Activated CD8-positive, alpha-beta memory T cell treated with anti-CD3 and anti-CD28 coated beads for 24 hours (primary cell): ENCODE data around the gene MYBPC3.

Experiments used
- DNase-seq: peaks from one replicate; pipeline ENCODE4 v3.0.0-alpha.2; 2020

Gene MYBPC3

DNA sequence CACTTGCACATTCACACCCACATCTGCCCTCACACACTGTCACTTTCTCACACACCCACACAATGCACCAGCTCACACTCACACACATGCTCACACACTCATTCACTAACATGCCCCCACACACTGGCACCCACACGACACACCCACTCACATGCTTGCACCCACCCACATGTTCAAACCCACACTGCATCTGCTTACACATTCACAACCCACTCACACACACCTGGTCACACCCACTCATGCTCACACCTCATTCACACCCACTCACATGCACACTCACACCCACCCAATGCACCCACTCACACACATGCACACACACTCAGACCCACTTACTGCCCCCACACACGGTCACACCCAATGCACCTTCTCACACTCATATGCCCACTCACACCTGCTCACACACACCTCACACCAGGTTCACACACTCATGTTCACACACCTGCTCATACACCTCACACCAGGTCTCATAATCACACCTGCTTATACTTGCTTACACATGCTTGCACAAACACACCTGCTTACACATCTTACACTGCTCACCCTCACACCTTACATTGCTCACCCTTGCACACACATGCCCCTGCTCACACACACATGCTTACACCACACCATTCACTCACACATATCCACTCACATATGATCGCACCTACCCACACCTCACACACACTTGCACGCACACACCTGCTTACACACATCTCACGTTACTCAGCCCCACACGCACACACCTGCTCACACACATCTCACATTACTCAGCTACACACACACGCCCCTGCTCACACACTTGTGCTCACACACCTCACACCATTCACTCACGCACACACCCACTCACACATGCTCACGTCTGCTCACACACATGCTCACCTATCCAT is 3.9 kb upstream of the MYBPC3 start:
- no peak for DNase-seq

DNA sequence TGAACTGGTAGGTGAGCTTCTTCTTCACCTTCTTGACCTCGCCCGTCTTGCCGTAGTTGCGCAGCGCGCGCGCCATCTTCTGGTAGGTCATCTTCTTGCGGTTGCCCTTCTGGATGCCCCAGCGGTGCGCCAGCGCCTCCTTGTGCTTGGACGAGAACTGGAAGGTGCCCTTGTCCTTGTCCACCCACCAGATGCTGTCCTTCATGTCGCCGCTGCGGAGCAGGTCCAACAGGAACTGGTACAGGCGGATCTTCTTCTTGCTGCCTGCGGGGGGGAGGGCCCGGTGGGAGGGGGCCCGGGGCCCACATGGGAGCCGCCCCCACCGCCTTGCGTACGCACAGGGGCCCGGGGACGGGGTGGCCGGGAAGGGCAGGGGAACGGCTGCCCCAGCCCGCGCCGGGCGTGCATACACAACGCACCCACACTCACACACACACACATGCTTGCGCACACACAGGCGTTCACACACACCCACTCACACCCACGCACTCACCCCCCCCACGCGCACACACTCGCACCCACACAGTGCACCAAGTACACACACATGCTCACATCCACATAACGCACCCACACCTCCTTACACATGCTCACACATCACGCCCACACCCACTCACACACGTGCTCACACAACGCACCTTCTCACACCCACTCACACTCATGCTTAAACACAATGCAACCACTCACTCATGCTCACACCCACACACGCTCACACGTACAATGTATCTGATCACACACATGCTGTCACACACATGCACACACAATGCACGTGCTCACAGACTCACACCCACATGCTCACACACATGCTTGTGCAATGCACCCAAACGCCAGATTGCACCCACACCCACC is 3.0 kb upstream of the MYBPC3 start:
- DNase-seq: no peak

DNA sequence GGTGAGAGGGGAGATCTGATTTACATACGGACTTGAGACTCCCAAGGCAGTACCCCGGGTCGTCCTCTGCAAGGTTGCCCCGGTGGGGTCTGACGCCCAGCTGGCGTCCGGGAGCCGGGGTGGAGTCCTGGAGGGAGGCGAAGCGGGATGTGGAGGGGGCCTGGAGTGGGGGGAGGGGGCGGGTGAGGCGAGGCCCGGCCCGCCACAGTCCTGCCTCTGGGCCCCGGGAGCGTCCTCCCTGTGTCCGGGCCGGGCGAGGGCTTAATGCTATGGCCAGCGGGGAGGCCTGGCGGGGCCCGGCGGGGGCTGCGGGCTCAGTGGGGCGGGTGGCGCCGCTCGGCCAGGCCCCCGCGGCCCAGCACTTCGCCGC is 2.4 kb upstream of the MYBPC3 start:
- no peak for DNase-seq

DNA sequence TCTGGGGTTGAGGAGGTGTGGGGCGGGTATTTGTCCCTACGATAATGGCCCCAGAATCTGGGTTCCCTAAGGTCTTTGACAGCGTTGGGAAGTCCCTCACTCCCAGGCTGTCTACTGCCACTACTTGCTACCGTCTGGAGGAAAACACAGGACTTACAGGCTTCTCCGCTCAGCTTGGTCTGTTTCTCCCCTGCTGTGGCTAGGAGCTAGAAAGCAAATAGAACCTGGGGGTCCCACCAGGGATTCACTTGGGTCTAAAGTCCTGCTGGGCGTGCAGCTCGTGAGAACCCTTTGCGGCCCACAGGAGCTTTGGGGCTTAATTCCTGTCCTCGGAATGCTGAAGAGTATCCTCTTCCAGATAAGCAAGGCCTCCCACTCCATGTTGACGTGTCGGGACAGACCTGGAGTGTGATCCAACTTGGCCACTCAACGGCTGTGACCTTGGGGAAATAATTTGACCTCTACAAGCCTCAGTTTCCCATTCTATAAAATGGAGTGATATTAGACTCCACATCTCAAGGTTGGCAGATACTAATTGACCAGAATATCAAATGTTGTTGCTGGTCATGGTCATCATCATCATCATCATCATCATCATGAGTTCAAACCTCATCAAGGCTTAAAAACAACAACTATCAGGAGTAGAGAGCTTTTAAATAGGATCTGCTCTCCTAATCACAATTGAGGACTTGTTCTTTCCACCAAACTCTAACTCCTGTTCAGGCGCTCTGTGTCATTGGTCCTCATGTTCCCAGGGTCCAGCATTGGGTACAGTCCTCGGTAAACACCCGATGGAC is 1.7 kb upstream of the MYBPC3 start:
- no peak for DNase-seq

DNA sequence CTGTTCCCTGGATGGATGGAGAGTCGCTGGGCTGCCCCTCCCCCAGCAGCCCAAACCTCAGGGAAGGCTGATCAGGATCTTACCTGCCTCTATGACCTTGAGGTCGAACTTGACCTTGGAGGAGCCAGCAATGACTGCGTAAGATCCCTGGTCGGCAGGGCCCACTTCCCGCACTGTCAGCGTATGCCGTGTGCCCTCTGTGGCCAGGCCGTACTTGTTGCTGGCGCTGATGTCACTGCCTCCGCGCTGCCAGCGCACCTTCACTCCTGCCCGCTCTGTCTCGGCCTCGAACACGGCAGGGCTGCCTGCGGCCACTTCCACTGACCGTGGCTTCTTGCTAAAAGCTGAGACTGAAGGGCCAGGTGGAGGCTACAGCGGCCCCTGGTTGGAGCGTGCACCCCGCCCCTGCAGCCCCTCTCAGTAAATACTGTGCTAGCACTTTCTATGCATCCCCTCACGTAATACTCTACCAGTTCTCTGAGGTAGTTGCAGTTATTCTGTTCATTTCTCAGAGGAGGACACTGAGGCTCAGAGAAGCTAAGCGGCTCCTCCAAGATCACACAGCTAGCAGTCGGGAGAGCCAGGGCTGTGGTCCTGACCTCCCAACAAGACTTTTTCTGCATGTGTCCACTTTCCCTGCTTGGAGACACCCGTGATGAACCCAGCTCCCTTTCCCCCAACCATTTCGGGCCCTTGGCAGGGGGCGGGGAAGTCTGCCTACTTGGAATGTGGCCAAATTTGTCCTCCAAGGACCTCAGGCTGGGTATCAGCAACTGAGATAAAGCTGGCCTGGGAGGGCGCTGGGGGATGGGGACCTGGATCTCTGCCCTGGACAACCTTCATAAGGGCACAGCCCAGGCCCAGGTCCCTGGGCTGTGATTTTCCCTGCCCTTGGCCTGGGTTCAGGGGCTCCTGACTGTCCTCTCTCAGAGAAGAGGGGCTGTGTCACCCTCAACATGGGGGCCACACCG is 1.1 kb downstream of the MYBPC3 start:
- no peak for DNase-seq

DNA sequence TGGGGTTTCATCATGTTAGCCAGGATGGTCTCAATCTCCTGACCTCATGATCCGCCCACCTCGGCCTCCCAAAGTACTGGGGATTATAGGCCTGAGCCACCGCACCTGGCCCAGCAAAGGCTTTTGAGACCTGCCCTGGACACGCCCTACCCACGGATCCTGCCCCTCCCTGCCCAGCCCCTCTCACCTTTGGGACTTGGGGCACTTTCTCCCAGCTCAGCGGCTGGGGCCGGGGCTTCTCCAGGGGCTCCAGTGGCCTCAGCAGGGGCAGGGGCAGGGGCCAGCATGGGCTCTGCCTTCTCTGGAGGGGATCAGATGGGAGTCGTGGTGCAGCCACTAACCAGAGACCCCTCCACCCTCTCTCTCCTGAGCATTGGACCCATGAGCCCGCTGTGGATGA is 2.2 kb downstream of the MYBPC3 start:
- DNase-seq: no peak

DNA sequence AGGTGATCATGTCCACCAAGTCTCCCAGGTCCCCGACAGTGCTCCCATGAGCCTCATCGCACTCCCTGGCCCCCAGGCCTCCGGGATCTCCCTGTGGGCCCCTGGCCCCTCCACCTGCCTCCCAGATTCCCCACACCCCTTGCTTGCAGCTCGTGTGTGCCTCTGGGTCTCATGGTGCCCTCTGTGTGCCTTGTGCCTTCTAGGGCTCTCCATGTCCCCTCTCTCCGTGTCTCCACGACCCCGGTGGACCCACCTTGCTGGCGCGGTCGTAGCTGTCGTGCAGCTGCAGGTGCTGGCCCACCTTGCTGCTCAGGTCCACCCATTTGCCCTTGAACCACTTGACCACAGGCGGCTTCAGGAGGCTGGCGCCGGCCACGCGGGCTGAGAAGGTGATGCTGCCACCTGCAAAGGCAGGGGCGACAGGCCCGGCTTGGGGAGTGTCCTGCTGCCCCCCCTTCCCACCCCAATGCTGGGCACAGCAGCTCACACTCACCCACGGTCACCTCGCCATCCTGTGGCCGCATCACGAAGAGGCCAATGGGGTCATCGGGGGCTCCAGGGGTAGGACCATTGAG is 2.9 kb downstream of the MYBPC3 start:
- DNase-seq: no peak

DNA sequence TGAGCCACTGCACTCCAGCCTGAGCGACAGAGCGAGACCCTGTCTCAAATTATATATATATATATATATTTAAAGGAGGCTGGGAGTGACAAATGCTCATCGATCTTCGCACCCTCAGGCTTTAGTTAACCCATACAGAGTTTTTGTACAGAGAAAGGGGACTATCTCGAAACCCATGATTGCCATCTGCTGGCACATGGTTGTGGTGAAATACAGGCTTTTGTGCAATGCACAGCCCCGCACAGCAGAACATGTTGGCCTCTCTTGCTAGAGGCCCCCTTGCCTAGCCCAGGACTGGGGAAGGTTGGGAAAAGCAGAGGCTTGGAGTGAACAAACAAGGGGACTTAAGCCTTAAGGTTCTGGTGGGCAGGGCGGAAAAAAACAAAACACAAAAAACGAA is 3.6 kb downstream of the MYBPC3 start:
- DNase-seq: no peak

DNA sequence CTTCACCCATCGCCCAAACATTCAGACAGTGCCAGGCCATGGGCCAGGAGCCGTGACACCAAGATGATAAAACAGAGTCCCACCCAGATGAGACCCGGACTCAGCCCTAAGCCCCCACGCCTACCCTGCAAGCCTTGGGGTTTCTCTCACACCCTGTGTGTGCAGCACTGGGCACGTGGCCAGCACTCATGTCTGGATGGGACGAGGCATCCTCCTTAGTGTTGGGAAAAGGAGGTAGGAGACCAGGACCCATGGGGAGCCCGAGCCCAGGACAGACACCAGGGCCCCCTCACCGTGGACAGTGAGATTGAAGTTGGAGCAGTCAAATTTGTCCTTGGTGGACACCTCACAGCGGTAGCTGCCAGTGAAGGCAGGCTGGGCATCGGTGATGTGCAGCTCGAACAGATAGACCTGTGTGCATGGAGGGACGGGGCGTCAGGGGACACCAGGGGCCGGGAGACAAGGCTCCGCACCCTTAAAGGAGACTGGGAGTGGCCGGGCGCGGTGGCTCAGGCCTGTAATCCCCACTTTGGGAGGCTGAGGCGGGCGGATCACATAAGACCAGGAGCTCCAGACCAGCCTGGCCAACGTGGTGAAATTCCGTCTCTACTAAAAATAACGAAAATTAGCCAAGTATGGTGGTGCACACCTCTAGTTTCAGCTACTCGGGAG is 4.2 kb downstream of the MYBPC3 start:
- no peak for DNase-seq

DNA sequence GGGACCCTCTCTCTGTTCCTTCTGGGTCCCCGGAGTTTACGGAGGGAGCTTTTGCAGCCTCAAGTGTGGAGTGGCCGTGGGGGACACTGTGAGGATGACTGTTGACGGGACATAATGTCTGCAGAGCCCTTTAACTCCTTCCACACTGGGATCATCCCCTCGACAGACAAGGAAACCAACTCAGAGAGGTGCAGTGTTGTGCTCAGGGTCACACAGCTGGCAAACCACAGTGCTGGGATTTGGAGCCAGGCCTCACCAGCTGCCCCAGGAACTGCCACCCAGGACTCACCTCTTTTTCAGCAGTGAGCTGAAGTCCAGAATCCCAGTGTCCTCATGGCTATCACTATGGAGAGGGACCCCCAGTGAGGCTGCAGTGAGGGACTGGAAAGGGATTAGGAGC is 5.4 kb downstream of the MYBPC3 start:
- no peak for DNase-seq

DNA sequence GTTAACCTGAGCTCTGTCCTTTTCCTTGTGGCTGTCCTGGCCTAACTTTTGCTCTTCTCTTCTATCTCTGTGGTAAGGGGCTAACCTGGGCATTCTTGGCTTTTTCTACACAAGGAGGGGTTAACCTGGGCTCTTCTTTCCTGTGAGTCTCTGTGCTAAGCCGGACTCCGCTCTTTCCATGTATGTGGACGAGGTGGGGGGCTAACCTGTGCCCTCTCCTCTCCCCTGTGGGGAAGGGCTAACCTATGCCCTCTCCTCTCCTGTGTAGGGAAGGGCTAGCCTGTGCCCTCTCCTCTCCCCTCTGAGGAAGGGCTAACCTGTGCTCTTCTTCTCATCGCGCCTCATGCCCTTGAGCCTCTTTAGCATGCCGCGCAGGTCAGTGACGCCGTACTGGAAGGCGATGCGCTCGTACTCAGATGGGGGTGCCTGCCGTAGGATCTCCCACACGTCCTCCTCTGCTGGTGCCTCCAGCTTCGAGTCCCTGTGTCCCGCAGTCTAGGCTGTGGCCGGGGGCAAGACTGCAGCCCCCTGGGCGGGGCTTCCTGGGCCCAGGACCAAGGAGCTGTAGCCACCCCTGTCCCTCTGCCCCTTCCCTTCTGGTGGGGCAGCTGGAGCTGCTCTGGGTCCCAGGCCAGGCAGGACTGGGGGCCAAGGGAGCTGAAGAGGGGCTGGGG is 6.5 kb downstream of the MYBPC3 start:
- DNase-seq: no peak

DNA sequence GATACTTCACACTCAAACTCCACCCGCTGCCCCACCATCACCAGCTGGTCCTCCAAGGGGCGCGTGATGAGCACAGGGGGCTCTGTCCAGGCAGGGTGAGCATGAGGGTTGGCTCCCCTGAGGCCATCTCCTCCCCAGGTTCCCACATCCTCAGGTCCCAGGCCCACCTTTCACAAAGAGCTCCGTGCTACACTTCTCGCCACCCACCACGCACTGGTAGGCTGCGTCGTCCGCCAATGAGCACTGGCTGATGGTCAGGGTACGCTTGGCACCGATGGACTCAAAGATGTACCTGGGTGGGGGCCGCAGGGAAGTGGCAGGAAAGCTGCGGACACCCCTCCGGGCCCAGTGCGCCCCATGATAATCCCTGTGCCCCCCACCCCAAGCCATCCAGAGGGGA is 9.6 kb downstream of the MYBPC3 start:
- no peak for DNase-seq

DNA sequence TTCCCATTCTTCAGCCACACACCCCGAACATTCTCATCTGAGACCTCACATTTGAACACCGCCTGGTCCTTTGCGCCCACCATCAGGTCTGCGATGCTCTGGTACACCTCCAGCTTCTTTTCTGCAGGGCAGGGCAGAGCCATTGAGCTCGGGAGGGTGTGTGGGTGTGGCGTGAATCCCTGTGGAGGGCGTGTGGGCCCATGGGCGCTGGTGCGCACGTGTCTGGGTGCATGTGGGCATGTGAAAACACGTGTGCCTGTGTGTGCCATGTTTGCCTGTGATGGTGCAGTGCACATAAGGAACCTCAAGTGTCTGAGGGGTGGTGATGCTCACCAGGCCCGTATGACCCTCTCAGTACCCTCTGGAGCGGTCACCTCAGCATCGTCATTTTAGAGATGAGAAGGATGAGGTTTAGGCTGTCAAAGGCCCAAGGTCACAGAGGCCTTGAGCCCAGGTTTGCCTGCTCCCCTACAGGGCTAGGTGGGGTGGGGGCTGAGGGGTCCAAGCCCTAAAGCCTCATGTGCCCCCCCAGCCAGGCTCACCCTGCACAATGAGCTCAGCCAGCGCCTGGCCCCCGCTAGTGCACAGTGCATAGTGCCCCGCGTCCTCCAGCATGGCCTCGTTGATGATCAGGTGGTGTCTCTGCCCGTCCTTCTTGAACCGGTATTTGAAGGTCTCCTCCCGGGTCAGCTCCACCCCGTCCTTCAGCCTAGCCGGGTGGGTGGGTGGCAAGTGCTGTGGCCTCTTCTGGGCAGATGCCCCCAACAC is 10.3 kb downstream of the MYBPC3 start:
- DNase-seq: no peak

DNA sequence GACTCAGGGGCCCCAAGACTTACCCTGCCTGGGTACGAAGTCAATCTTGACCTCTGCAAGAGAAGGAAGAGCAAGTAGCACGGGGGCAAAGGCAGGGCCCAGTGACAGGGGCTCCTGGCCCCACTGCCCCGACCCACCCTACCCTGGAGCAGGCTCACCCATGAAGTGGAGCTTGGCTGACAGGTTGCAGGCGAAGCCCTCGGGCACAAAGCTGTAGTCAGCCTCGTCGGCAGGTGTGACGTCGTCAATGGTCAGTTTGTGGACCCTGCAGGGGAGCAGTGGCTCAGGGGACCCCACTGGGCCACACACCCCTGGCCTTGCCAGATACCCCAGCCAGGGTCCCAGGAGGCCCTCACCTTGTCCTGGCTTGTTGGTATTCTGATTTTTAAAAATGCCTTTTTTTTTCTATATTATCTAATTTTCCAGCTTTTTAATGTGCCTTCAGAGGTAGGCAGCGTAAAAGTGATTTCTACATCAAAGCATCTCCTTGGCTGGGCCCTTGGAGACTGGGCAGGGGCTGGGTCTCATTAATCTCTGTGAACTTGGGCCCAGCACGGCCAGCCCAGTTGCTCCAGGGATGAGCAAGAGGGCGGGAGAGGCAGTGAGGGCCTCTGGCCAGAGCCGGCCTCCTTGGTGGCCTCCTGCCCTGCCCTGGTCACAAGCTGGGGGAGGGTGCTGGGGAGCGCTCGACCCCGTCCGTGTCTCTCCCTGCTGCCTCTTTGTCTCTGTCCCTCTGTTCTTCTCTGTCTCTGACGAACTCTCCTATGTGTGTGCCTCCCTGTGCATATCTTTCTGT is 11.3 kb downstream of the MYBPC3 start:
- no peak for DNase-seq

DNA sequence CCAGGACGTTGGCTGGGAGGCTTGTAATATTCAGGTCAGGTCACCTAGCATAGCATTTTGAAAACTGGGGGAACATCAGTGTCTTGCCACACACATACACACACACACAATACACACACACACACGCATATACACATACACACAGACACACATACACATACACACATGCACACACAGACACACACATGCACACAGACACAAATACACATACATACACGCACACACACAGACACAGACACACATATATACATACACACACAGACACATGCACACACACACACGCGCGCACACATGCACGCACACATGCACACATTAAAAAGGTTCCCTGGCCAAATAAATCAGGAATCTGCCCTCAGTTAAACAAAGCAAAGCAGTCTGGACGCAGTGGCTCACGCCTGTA is 12.5 kb downstream of the MYBPC3 start:
- no peak for DNase-seq

DNA sequence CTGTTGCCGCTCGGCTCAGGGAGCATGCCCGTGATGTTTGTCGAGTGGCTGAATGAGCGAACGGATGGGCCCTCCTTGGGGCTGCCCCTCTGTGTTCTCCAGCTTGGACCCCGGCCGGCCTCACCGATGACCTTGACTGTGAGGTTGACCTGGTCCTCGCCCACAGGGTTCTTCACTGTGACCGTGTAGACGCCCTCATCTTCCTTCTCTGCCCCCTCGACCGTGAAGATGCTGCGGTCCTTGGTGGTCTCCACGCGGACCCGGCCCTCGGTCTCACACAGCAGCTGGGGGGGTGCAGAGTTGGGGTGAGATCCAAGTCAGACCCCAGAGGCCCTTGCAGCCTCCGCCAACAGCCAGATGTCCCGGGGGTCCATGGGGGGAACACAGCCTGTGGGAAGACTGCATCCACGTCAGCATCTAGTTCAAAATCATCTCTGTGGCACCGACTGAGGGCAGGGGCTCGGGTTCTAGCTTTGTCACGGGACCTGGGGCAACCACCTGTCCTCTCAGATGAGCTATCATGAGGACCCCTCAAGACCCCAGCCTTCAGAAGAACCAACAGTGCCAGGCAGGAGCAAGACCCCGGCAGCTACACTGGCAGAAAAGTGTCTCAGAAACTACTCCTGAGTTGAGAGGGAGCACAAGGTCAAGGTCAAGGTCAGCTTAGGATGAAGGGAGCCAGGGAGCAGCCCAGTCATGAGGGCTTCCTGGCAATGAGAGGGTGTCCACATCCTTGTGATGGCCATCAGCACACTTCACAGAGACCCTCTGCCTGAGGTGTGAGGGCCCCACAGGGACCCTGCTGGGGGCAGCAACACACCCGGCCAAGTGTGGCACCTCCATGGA is 13.9 kb downstream of the MYBPC3 start:
- no peak for DNase-seq

DNA sequence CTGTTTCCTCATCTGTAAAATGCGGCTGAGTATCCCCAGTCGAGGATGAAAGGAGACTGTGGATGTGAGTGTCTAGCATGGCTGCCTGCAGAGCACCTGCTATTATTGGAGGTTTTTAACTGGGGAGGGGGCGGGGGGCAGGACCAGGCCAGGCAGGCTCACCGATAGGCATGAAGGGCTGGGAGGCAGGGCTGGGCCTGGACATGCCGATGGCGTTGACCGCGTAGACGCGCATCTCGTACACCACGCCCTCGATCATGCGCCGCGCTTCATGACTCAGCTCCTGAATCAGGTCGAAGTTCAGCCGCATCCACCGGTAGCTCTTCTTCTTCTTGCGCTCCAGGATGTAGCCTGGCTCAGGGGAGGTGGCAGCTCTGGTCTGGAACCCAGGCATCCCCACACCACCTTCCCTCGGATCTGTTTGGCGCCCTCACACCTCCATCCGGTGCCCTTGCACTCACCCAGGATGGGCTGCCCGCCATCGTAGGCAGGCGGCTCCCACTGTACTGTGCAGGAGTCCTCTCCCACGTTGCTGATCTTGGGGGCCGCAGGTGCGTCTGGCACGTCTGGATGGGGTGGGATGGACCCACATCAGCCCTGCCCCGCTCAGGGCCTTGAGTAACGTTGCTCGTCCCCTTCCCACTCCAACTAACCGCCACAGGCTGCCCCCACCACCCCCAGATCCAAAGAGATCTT is 15.1 kb downstream of the MYBPC3 start:
- DNase-seq: no peak
